GM06990 (cell line): ENCODE data around the gene NKX2-2.

Experiments used
- DNase-seq: peaks from one replicate; pipeline ENCODE4 v3.0.0-alpha.2; 2011; ENCODE audit not compliant: insufficient read length; ENCODE audit errors: extremely low read depth
- H3K27me3 ChIP-seq: replicated peaks from 2 replicates; pipeline ENCODE4 v1.6.0; 2011; ENCODE audit warnings: low read length; ENCODE audit not compliant: control insufficient read depth, insufficient read depth
- H3K36me3 ChIP-seq: 2 replicates; pipeline ENCODE4 v1.5.1; 2011; ENCODE audit warnings: low read length; ENCODE audit not compliant: control insufficient read depth, insufficient read depth
- H3K4me3 ChIP-seq: replicated peaks from 2 replicates; pipeline ENCODE4 v1.5.1; 2011; ENCODE audit warnings: low read depth, mild to moderate bottlenecking, control low read depth, low read length
- CTCF ChIP-seq: IDR thresholded peaks from 2 replicates; pipeline ENCODE4 v1.5.1; 2011; ENCODE audit warnings: low read length, control low read depth, mild to moderate bottlenecking, inconsistent platforms; ENCODE audit not compliant: insufficient read depth, poor library complexity, severe bottlenecking

NKX2-2 gene

GRCh38 chr20:21512634-21513180, 1.2 kb downstream of the NKX2-2 start:
- no peak for DNase-seq
- Histone ChIP-seq H3K4me3 (no peak overlapping the region), H3K36me3 (no peaks in the 10 kb centered on the region), H3K27me3 (peaks cover 2% of the 10 kb centered on the region)
- TF ChIP-seq CTCF = no peak

GRCh38 chr20:21511850-21512633, 1.8 kb downstream of the NKX2-2 start:
- no peak overlapping the region for H3K4me3 ChIP-seq
- DNase-seq = no peak
- TF ChIP-seq CTCF = no peak
- no peaks in the 10 kb centered on the region for H3K36me3 ChIP-seq
- peaks cover 2% of the 10 kb centered on the region for H3K27me3 ChIP-seq

GRCh38 chr20:21511485-21511849, 2.4 kb downstream of the NKX2-2 start:
- no peaks in the 10 kb centered on the region for H3K36me3 ChIP-seq
- H3K27me3 ChIP-seq = no peaks in the 10 kb centered on the region; the same call in none of the 2 replicates
- no peak for DNase-seq
- TF ChIP-seq CTCF = no peak
- H3K4me3 ChIP-seq = no peak overlapping the region

- TF ChIP-seq CTCF = no peak
- Histone ChIP-seq H3K27me3 (no peaks in the 10 kb centered on the region; the same call in none of the 2 replicates), H3K36me3 (no peaks in the 10 kb centered on the region), H3K4me3 (peak overlapping the region; percentile 51)
- no peak for DNase-seq
Measured at GRCh38 chr20:21510414-21511384, 3.2 kb downstream of the NKX2-2 start.

- no peak for TF ChIP-seq CTCF
- Histone ChIP-seq H3K4me3 (peak overlapping the region; percentile 51; the same call in 1 of the 2 replicates), H3K36me3 (no peaks in the 10 kb centered on the region), H3K27me3 (no peaks in the 10 kb centered on the region; the same call in none of the 2 replicates)
- no peak for DNase-seq
Measured at GRCh38 chr20:21509597-21510371, 4.1 kb downstream of the NKX2-2 start.
